GM12874 (cell line): ENCODE data around the gene CARD19.

ENCODE experiments used
- CTCF ChIP-seq: IDR thresholded peaks from 2 replicates; pipeline ENCODE4 v1.5.1; 2011; ENCODE audit warnings: low read depth, mild to moderate bottlenecking, control low read depth, low read length, moderate library complexity; ENCODE audit not compliant: insufficient read depth

The CARD19 gene

DNA sequence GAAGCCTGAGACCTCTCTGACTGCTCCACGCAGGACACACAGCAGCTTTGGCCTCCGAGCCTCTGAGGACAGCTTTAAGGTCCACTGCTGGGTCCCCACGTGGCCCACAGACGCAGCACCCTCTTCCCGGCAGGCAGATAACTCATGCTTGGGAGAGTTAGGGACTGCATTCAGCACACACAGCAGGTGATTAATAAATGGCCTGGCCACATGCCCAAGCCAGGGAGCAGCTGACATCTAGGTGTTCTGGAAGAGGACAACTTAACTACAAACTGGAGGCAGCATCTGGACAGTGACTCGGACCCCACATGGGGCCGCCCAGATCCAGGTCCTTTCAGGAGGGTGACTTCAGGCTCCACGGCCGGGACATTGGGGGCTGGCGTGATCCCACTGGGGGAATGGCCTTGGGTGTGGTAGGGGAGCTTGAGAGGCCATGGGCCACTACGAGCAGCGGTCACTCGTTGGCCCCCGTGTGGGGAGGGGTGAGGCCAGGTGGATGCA is 26.8 kb downstream of the CARD19 start:
- no peak for TF ChIP-seq CTCF

- TF ChIP-seq CTCF: no peak
Observed at GRCh38 chr9:93123561-93124283, 27.7 kb downstream of the CARD19 start.

GRCh38 chr9:93124793-93125192 is 28.8 kb downstream of the CARD19 start:
- TF ChIP-seq CTCF: no peak

GRCh38 chr9:93125331-93125894 is 29.4 kb downstream of the CARD19 start:
- TF ChIP-seq CTCF: no peak

DNA sequence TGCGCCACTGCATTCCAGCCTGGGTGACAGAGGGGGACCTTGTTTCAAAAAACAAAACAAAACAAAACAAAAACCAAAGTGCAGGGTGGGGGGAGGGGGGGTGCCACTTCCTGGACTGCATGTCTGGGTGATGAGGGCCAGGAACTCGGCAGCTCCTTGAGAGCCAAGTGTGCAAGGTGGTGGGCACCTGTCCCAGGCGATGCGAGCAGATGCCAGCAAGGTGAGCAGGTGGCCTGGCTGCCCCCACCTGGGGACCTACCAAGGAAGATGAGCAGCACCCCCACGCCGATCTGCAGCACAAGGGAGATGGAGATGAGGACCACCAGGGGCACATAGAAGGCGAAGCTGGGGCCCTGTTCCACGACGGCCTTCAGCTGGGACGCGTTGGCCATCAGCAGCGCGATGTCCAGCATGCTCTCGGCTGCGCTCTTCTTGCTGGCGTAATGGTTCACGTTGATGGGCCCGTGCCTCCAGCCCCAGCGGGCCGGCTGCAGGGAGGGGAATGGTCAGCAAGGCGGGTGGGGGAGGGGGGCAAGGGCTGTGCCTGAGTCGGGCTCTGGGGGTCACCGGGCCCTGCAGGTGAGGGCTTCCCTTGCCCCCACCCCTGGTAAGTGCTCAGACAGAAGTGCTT is 30.2 kb downstream of the CARD19 start:
- no peak for TF ChIP-seq CTCF

- no peak for TF ChIP-seq CTCF
Observed at GRCh38 chr9:93126825-93127368, 30.9 kb downstream of the CARD19 start.

DNA sequence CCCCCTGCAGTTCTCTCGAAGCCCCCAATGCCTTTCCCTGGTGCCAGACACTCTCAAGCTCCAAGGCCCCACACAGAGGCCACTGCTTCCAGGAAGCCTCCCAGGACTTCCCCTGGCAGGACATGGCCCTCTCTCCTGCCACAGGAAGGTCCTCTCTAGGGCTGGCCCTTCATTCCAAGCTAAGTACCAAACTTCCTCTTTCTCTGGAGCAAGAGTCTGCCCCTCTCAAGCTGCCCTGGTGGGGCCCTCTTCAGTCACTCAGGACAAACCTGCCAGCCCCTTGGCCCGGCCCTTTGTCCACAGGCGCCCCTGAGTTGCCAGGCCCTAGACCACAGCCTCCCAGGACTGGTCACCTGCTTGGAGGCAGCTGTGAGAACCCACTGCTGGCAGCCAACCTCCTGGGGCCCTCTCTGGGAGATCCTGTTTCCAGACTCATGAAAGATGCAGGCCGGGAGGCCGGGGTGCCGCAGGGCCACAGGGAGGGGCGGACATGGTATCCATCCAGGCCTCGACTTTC is 31.4 kb downstream of the CARD19 start:
- TF ChIP-seq CTCF: no peak
